Measurements from ENCODE around the gene TMED8. TPM values are rescaled to one million over a fixed set of nuclear protein-coding genes. Genes with fewer than 3 reads are reported as not detected.

TMED8 gene
- total and polyA plus RNA-seq, 10 of the 15 experiments (the other 5 are each of a cell fraction or from before 2014, with no cell fraction given) = 7.3 to 39.1 (median 26.1) TPM

DNA sequence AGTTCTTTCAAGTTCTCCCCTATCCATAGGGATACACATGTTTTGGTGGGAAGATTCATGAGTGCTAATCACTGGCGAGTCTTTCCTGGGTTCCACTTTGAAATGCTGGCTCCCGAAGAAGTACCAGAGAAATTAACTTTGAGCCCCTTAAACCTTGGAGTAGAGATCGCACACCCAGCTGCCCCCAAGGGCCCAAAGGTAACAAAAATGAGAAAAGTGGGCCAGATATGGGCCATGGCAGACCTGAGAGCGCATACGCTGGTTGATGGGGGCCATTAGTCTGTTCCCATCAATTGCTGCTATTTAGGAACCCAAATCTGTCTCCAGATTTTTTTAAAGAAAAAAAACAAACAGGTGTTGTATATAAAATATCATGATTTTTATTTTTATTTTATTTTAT, 53.9 kb downstream of the TMED8 start:
- RAD21 ChIA-PET (ENCODE audit: unreplicated experiment) = no interaction called here
- no TSS peak for BruUV-seq (replicated peaks)
- FAIRE-seq = no peak
- TF ChIP-seq EZH2 (IDR thresholded peaks at IDR 0.05; ENCODE audit: borderline replicate concordance, control insufficient read depth, low read depth, low read length) = no peak
- no peak for TF ChIP-seq CREM (IDR thresholded peaks at IDR 0.05; ENCODE audit: low read depth)
- TF ChIP-seq, protein P1, sequence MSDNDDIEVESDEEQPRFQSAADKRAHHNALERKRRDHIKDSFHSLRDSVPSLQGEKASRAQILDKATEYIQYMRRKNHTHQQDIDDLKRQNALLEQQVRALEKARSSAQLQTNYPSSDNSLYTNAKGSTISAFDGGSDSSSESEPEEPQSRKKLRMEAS (IDR thresholded peaks at IDR 0.05; ENCODE audit: low read depth, low read length) = no peak
- TF ChIP-seq, protein P2, sequence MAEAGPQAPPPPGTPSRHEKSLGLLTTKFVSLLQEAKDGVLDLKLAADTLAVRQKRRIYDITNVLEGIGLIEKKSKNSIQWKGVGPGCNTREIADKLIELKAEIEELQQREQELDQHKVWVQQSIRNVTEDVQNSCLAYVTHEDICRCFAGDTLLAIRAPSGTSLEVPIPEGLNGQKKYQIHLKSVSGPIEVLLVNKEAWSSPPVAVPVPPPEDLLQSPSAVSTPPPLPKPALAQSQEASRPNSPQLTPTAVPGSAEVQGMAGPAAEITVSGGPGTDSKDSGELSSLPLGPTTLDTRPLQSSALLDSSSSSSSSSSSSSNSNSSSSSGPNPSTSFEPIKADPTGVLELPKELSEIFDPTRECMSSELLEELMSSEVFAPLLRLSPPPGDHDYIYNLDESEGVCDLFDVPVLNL (IDR thresholded peaks at IDR 0.05; ENCODE audit: low read depth, low read length) = no peak
- TF ChIP-seq, protein P3, sequence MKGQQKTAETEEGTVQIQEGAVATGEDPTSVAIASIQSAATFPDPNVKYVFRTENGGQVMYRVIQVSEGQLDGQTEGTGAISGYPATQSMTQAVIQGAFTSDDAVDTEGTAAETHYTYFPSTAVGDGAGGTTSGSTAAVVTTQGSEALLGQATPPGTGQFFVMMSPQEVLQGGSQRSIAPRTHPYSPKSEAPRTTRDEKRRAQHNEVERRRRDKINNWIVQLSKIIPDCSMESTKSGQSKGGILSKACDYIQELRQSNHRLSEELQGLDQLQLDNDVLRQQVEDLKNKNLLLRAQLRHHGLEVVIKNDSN (IDR thresholded peaks at IDR 0.05; ENCODE audit: borderline replicate concordance, extremely low read length, insufficient read depth, low read depth, low read length) = no peak
- TF ChIP-seq PAX8 (IDR thresholded peaks at IDR 0.05) = no peak
- TF ChIP-seq, protein P4, sequence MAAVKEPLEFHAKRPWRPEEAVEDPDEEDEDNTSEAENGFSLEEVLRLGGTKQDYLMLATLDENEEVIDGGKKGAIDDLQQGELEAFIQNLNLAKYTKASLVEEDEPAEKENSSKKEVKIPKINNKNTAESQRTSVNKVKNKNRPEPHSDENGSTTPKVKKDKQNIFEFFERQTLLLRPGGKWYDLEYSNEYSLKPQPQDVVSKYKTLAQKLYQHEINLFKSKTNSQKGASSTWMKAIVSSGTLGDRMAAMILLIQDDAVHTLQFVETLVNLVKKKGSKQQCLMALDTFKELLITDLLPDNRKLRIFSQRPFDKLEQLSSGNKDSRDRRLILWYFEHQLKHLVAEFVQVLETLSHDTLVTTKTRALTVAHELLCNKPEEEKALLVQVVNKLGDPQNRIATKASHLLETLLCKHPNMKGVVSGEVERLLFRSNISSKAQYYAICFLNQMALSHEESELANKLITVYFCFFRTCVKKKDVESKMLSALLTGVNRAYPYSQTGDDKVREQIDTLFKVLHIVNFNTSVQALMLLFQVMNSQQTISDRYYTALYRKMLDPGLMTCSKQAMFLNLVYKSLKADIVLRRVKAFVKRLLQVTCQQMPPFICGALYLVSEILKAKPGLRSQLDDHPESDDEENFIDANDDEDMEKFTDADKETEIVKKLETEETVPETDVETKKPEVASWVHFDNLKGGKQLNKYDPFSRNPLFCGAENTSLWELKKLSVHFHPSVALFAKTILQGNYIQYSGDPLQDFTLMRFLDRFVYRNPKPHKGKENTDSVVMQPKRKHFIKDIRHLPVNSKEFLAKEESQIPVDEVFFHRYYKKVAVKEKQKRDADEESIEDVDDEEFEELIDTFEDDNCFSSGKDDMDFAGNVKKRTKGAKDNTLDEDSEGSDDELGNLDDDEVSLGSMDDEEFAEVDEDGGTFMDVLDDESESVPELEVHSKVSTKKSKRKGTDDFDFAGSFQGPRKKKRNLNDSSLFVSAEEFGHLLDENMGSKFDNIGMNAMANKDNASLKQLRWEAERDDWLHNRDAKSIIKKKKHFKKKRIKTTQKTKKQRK (IDR thresholded peaks at IDR 0.05; ENCODE audit: low read depth, low read length) = no peak
- no peak for TF ChIP-seq SPI1 (IDR thresholded peaks at IDR 0.05; ENCODE audit: borderline replicate concordance, insufficient read depth, low read depth, low read length)
- no peak for TF ChIP-seq LARP7 (IDR thresholded peaks at IDR 0.05)
- TF ChIP-seq CHD4 (IDR thresholded peaks at IDR 0.05) = no peak
- TF ChIP-seq RCOR1 (conservative IDR thresholded peaks at IDR 0.05; ENCODE audit: low read depth, low read length) = no peak
- TF ChIP-seq, protein P5, sequence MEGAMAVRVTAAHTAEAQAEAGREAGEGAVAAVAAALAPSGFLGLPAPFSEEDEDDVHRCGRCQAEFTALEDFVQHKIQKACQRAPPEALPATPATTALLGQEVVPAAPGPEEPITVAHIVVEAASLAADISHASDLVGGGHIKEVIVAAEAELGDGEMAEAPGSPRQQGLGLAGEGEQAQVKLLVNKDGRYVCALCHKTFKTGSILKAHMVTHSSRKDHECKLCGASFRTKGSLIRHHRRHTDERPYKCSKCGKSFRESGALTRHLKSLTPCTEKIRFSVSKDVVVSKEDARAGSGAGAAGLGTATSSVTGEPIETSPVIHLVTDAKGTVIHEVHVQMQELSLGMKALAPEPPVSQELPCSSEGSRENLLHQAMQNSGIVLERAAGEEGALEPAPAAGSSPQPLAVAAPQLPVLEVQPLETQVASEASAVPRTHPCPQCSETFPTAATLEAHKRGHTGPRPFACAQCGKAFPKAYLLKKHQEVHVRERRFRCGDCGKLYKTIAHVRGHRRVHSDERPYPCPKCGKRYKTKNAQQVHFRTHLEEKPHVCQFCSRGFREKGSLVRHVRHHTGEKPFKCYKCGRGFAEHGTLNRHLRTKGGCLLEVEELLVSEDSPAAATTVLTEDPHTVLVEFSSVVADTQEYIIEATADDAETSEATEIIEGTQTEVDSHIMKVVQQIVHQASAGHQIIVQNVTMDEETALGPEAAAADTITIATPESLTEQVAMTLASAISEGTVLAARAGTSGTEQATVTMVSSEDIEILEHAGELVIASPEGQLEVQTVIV (IDR thresholded peaks at IDR 0.05; ENCODE audit: borderline replicate concordance, partially characterized antibody) = no peak
- TF ChIP-seq ZNF384 (IDR thresholded peaks at IDR 0.05; ENCODE audit: borderline replicate concordance, low read depth, low read length) = no peak
- no peak for TF ChIP-seq SRF (IDR thresholded peaks at IDR 0.05; ENCODE audit: low read depth in 2 of 2, low read length in 2 of 2)
- no peak for TF ChIP-seq ETV6 (conservative IDR thresholded peaks at IDR 0.05 in 1 of 2, IDR thresholded peaks at IDR 0.05 in 1 of 2; ENCODE audit: borderline replicate concordance in 1 of 2, low read depth in 1 of 2)

More for the DNA sequence above, 53.9 kb downstream of the TMED8 start:
- SMC1A ChIA-PET (ENCODE audit: uncharacterized antibody, unreplicated experiment) = interaction anchor here (0.6 kb wide), 1 partner anchor 185 kb away, joined by 3 read pairs; no protein-coding TSS in a partner anchor
- no peak overlapping the region for H2AFZ ChIP-seq (ENCODE audit: control insufficient read depth, low read depth, low read length)
- H3K27me3 ChIP-seq (replicated peaks in 1 of 2; ENCODE audit: control insufficient read depth in 2 of 2, insufficient read depth in 2 of 2, low read length in 1 of 2) = no peaks in the 10 kb centered on the region
- peaks cover 5% of the 10 kb centered on the region; the same call in 1 of the 2 replicates for H3K79me2 ChIP-seq (ENCODE audit: control insufficient read depth, insufficient read depth, low read length)
- ATAC-seq = no peak
- CTCF ChIA-PET = interaction anchor here (0.9 to 1.7 kb wide), 2 partner anchors 9 to 136 kb away, joined by 3 to 4 read pairs; no protein-coding TSS in a partner anchor
- in situ Hi-C loops (cut with MboI) (no loop called here), intact Hi-C loops (cut with micrococcal nuclease; ENCODE audit: unreplicated experiment) (loop anchor here (5.0 kb wide), 1 partner anchor 219 kb away; no protein-coding TSS in a partner anchor)
- no peaks in the 10 kb centered on the region for H3K9me3 ChIP-seq (replicated peaks; ENCODE audit: control insufficient read depth, insufficient read depth, low read length)
- H3K4me1 ChIP-seq (ENCODE audit: control insufficient read depth, insufficient read depth, low read length) = peaks cover 4% of the 10 kb centered on the region; the same call in 1 of the 2 replicates
- H3K4me2 ChIP-seq (ENCODE audit: control insufficient read depth, insufficient read depth) = no peak overlapping the region
- POLR2A ChIA-PET = no interaction called here
- no peak overlapping the region; the same call in 1 of the 2 replicates for H3K9ac ChIP-seq (ENCODE audit: control insufficient read depth, insufficient read depth, low read length)
- no peak for DNase-seq (ENCODE audit: low read depth, low spot score)
- 98% methylated on average over 5 of the region's 5 CpGs for WGBS (ENCODE audit: insufficient coverage, insufficient replicate concordance, low lambda C conversion rate, missing lambda C conversion rate)
- H4K20me1 ChIP-seq (ENCODE audit: control insufficient read depth, insufficient read depth) = no peaks in the 10 kb centered on the region
- no peak overlapping the region for H3K4me3 ChIP-seq
- H3K36me3 ChIP-seq (ENCODE audit: control insufficient read depth in 2 of 2, insufficient read depth in 2 of 2, low read length in 1 of 2) = no peaks in the 10 kb centered on the region
- H3K27ac ChIP-seq (ENCODE audit: control insufficient read depth, insufficient read depth) = no peak overlapping the region
